HG03108 (cell line): ENCODE measurements around the gene NFATC3.

Experiments used
- ATAC-seq: cut with Tn5 transposase; IDR thresholded peaks from one replicate; pipeline ENCODE4 v1.9.1; 2021; ENCODE audit warnings: moderate library complexity; ENCODE audit not compliant: unreplicated experiment

The NFATC3 gene

DNA sequence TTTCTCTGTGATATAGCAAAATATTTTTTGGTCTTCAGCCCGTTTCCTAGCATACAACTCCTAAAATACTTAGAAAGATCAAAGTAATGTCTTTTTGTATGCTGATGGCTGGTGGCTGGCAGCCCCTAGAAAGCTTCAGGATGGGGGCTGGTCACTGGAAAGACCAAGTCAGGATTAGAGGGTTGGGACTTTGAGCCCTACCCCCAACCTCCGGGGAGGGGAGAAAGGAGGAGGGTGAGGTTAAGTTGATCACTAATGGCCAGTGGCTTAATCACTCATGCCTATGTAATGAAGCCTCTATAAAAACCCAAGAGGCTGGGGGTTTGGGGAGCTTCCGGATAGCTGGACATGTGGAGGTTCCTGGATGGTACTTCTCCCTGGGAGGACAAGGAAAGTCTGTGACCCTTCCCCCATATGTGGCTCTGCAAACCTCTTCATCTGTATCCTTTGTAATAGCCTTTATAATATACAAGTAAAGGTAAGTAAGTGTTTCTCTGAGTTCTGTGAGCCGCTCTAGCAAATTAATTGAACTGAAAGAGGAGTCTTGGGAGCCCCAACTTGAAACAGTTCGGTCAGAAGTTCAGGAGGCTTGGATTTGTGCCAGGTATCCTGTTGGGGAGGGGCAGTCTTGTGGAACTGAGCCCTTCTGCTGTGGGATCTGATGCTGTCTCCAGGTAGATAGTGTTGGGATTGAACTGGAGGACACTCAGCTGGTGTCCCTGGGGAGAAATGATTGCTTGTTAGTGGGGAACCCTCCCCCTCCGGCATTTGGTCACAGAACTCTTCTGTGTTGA lies 182.6 kb downstream of the NFATC3 start:
- no peak for ATAC-seq

DNA sequence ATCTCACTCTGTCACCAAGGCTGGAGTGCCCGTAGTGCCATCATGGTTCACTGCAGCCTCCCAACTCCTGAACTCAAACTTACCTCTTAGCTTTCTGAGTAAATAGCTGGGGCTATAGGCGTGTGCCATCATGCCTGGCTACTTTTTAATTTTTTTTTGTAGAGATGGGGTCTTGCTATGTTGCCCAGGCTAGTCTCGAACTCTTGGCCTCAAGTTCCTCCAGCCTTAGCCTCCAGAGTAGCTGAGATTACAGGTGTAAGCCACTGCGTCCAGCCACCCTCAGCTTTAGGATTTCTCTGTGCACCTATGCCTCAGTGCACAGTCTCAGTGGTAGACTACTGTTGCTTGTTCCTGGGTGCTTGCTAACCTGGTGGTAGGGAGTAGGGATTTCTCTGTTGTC lies 184.6 kb downstream of the NFATC3 start:
- ATAC-seq = no peak

DNA sequence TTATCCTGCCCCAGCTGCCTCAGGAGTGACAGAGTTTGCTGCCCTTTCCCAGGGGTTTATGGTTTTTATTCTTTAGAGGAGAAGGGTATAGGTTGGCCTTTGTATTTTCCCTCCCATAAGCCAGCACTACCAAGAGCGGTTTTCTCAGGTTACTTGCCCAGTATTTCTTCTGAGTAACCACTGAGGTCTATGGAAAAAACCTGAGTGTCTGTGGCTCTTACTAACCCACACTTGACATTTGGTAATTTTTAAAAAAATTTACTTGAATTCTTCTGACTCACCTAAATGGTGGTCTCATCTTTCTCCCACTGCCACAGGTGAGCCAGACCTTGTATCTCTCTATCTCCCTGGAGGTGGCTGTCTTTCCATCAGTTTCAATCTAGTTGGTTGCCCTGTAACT lies 185.2 kb downstream of the NFATC3 start:
- ATAC-seq = no peak

DNA sequence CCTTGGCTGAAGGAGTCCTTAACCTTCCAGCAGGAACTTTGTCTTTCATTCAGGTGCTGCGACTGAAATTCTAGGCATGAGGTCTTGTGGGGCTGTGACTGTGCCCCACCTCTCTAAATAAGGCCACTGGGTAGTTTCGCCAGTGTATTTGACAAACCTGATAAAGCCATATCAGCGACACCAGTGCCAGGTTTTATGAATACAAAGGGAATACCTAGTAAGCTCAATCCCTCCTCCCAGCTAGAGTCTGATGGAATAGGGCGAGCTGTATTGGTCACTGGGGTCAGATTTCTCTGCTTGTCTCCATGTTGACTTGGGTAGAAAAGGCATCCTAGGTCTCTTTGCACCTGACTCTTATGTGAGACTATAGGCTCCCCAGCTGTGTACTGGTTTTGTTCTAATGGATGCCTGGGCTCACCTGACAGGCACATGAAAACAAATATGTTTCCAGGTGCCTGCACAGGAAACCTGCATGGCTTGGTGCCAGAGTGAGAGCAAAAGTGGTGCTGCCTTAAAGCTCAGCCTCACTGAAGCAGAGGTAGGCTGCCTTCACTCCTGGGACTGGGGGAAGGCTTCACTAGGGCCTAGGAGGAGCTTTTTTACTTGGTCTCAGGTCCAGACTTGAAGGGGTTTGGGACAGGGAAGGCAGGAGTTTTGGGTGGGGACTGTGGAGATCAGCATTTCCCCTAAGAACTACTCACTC lies 187.5 kb downstream of the NFATC3 start:
- ATAC-seq = no peak

DNA sequence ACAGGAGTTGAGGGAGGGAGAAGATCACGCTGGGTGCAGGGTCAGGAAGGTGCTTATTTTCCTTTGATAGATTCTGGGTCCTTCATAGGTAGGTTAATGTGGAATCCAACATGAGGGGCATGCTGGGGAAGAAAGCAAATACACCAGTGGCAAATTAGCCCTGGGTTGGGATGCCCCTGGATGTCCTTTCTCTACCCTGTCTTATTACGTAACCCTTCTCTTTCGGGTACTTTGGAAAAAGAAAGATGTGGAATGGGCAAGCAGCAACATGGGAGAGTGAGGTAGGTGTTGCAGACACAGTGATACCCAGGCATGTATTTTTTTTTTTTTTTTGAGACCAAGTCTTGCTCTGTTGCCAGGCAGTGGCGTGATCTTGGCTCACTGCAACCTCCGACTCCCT lies 188.3 kb downstream of the NFATC3 start:
- no peak for ATAC-seq

DNA sequence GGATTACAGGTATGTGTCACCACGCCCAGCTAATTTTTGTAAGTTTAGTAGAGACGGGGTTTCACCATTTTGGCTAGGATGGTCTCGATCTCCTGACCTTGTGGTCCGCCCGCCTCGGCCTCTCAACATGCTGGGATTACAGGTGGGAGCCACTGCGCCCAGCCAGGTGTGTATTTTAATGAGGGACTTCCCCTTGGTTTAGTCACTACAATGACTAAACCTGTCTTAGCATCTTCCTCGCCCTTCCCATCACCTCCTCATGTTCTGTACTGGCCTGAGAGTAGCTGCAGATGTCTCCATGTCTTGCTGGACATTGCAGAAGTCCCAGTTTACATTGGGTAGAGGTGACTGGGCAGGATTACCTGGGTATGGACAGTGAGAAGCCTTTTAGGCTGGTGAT lies 188.7 kb downstream of the NFATC3 start:
- no peak for ATAC-seq

DNA sequence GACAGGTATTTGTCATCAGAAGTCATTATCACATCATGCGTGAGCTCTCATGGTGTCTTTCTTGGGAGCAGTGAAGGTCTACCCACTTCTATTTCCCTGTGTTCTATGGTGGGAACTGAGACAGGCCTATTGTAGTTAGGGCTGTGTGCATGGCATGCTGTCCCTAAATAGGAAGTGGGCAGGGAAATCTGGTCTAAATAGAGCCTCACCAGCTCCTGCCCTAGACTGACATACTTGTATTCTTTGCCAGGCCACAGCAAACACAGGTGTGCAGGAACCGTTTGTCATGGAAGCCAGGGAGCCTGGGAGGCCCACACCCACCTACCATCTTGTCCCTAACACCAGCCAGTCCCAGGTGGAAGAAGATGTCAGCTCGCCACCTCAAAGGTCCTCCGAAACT lies 189.3 kb downstream of the NFATC3 start:
- ATAC-seq = no peak

DNA sequence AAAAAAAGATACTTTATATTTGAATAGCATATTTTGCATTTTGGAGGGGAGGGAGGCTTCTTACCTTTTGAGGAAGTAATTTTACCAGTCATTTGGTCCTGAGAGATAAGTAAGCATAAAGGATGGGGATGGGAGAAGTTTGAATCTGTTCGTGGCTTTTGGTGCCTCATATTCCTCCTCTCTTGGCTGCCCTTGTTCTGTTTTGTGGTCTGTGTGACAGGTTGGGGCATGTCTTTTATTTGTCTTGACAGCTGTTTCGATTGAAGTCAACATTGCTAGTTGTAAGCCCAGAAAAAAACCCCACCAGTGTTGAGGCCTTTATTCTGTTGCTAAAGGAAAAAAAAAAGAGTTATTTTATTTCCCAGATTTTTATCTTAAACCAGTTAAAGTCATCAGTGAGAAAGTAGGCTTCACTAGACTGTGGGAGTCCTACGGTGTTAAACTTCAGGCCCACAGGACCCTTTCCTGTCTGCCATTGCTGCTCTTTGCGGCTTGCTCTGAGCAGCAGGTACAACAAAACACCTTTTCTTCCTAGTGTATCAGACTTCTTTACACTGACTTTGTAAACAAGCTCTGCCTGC lies 190.5 kb downstream of the NFATC3 start:
- ATAC-seq = peak; percentile 54

DNA sequence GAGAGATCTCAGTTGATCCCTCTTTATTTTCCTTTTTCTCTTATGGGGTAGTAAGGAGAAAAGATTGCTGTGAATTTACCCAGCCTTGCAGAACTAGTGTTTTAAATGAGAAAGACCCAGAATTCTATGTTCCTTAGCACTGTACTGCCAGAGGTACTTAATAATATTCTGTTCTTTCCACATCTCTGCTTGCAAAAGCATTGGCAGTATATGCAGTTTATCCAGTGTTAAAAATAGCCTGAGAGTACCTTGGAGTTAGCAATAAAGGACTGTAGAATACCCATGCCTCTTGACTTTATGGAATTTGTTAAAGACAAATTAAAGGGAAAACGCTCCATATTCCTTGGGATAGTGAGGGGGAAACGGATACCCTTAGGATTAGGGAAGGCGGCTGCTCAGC lies 191.1 kb downstream of the NFATC3 start:
- no peak for ATAC-seq
